H9 (cell line): Measurements from ENCODE around the gene MYO5B. TPM values are rescaled to one million over a fixed set of nuclear protein-coding genes. Genes with fewer than 3 reads are reported as not detected.

Source experiments
- DNase-seq: peaks from one replicate; pipeline ENCODE4 v3.0.0-alpha.2; 2017
- H2AFZ ChIP-seq: one replicate; pipeline ENCODE4 v1.6.1; 2013; ENCODE audit warnings: mild to moderate bottlenecking, low read length, control low read depth, moderate library complexity
- H2AK5ac ChIP-seq: 2 replicates; pipeline ENCODE4 v1.6.1; 2013; ENCODE audit warnings: low read length, control low read depth, mixed read lengths; ENCODE audit not compliant: insufficient read length
- H2BK120ac ChIP-seq: one replicate; pipeline ENCODE4 v1.6.1; 2013; ENCODE audit warnings: low read depth, mild to moderate bottlenecking, low read length, control low read depth, inconsistent platforms; ENCODE audit not compliant: poor library complexity, severe bottlenecking
- H2BK12ac ChIP-seq: 2 replicates; pipeline ENCODE4 v1.6.1; 2013; ENCODE audit warnings: low read length, control low read depth, mixed read lengths, low read depth; ENCODE audit not compliant: insufficient read length
- H2BK15ac ChIP-seq: 2 replicates; pipeline ENCODE4 v1.6.1; 2013; ENCODE audit warnings: low read depth, low read length, control low read depth
- H2BK20ac ChIP-seq: one replicate; pipeline ENCODE4 v1.6.1; 2013; ENCODE audit warnings: low read depth, mild to moderate bottlenecking, low read length, control low read depth, inconsistent platforms; ENCODE audit not compliant: poor library complexity, severe bottlenecking
- H2BK5ac ChIP-seq: 2 replicates; pipeline ENCODE4 v1.6.1; 2013; ENCODE audit warnings: low read length, control low read depth, mixed read lengths; ENCODE audit not compliant: insufficient read length
- H3K14ac ChIP-seq: 2 replicates; pipeline ENCODE4 v1.6.1; 2013; ENCODE audit warnings: low read length, control low read depth; ENCODE audit not compliant: insufficient read depth
- H3K18ac ChIP-seq: 2 replicates; pipeline ENCODE4 v1.6.1; 2013; ENCODE audit warnings: low read depth, mild to moderate bottlenecking, mixed read lengths, low read length, control low read depth; ENCODE audit not compliant: insufficient read length
- H3K23ac ChIP-seq: 2 replicates; pipeline ENCODE4 v1.6.1; 2013; ENCODE audit warnings: low read length, control low read depth, mixed read lengths, low read depth; ENCODE audit not compliant: insufficient read length
- H3K23me2 ChIP-seq: 2 replicates; pipeline ENCODE4 v1.6.1; 2013; ENCODE audit warnings: low read depth, mild to moderate bottlenecking, mixed read lengths, low read length, control low read depth; ENCODE audit not compliant: insufficient read length, poor library complexity, severe bottlenecking
- H3K27ac ChIP-seq: 2 replicates; pipeline ENCODE4 v1.5.1; 2013; ENCODE audit warnings: low read length, control low read depth, mixed read lengths, low read depth; ENCODE audit not compliant: insufficient read length
- H3K27me3 ChIP-seq: 2 replicates; pipeline ENCODE4 v1.6.1; 2013; ENCODE audit warnings: low read length, control low read depth, inconsistent platforms; ENCODE audit not compliant: insufficient read depth
- H3K4ac ChIP-seq: 2 replicates; pipeline ENCODE4 v1.6.1; 2013; ENCODE audit warnings: low read depth, mild to moderate bottlenecking, control low read depth, inconsistent platforms, low read length, moderate library complexity
- H3K4me1 ChIP-seq: 2 replicates; pipeline ENCODE4 v1.6.1; 2013; ENCODE audit warnings: low read length, control low read depth, inconsistent platforms; ENCODE audit not compliant: insufficient read depth
- H3K4me2 ChIP-seq: 2 replicates; pipeline ENCODE4 v1.6.1; 2013; ENCODE audit warnings: low read length, control low read depth, mixed read lengths; ENCODE audit not compliant: insufficient read length, insufficient read depth
- H3K56ac ChIP-seq: 2 replicates; pipeline ENCODE4 v1.6.1; 2013; ENCODE audit warnings: low read depth, mild to moderate bottlenecking, mixed read lengths, low read length, control low read depth; ENCODE audit not compliant: insufficient read length
- H3K79me1 ChIP-seq: 2 replicates; pipeline ENCODE4 v1.6.1; 2013; ENCODE audit warnings: low read depth, mild to moderate bottlenecking, moderate library complexity, low read length, control low read depth, inconsistent platforms; ENCODE audit not compliant: insufficient read depth, poor library complexity, severe bottlenecking
- H3K79me2 ChIP-seq: 2 replicates; pipeline ENCODE4 v1.6.1; 2013; ENCODE audit warnings: low read length, control low read depth, inconsistent platforms; ENCODE audit not compliant: insufficient read depth
- H3K9ac ChIP-seq: 2 replicates; pipeline ENCODE4 v1.6.1; 2013; ENCODE audit warnings: low read length, control low read depth, mixed read lengths; ENCODE audit not compliant: insufficient read length; ENCODE audit errors: extremely low read depth
- H3K9me3 ChIP-seq: one replicate; pipeline ENCODE4 v1.6.1; 2013; ENCODE audit warnings: low read depth, low read length, inconsistent platforms; ENCODE audit not compliant: control insufficient read depth
- H3T11ph ChIP-seq: one replicate; pipeline ENCODE4 v1.6.1; 2013; ENCODE audit warnings: mild to moderate bottlenecking, low read length, control low read depth, inconsistent platforms
- H4K20me1 ChIP-seq: one replicate; pipeline ENCODE4 v1.6.1; 2013; ENCODE audit not compliant: control insufficient read depth, insufficient read length, insufficient read depth
- H4K5ac ChIP-seq: 2 replicates; pipeline ENCODE4 v1.6.1; 2013; ENCODE audit warnings: low read depth, mild to moderate bottlenecking, mixed read lengths, low read length, control low read depth; ENCODE audit not compliant: insufficient read length
- H4K8ac ChIP-seq: replicated peaks from 2 replicates; pipeline ENCODE4 v1.6.1; 2013; ENCODE audit warnings: low read length, control low read depth, mixed read lengths, low read depth; ENCODE audit not compliant: insufficient read length
- H4K91ac ChIP-seq: 2 replicates; pipeline ENCODE4 v1.6.1; 2013; ENCODE audit warnings: low read depth, mild to moderate bottlenecking, moderate library complexity, mixed read lengths, low read length, control low read depth; ENCODE audit not compliant: insufficient read length
- H3K27ac Mint-ChIP-seq, 3 experiments: 2 replicates in 2 of 3; 3 replicates in 1 of 3; pipeline ENCODE4 v1.8.0; 2020 to 2021; ENCODE audit warnings: mixed read lengths in 3 of 3, mild to moderate bottlenecking in 1 of 3, moderate library complexity in 1 of 3
- H3K27me3 Mint-ChIP-seq: 2 replicates; pipeline ENCODE4 v1.8.0; 2021; ENCODE audit warnings: low read depth, mild to moderate bottlenecking, moderate library complexity, mixed read lengths
- H3K36me3 Mint-ChIP-seq, 3 experiments: 2 replicates in 2 of 3; 3 replicates in 1 of 3; pipeline ENCODE4 v1.8.0; 2020 to 2021; ENCODE audit warnings: low read depth in 3 of 3, mixed read lengths in 3 of 3; ENCODE audit not compliant: insufficient read depth in 1 of 3
- H3K4me1 Mint-ChIP-seq, 2 experiments: 2 replicates each; pipeline ENCODE4 v1.8.0; 2020; ENCODE audit warnings: mixed read lengths in 2 of 2
- H3K4me3 Mint-ChIP-seq, 2 experiments: 2 replicates in 1 of 2; 3 replicates in 1 of 2; pipeline ENCODE4 v1.8.0; 2020 to 2021; ENCODE audit warnings: mild to moderate bottlenecking in 2 of 2, mixed read lengths in 2 of 2, moderate library complexity in 1 of 2
- H3K9me3 Mint-ChIP-seq, 2 experiments: 2 replicates in 1 of 2; 3 replicates in 1 of 2; pipeline ENCODE4 v1.8.0; 2020; ENCODE audit warnings: mild to moderate bottlenecking in 2 of 2, mixed read lengths in 2 of 2, moderate library complexity in 1 of 2
- CTCF ChIP-seq: fragments of 200-600 bp; sonication (generic); conservative IDR thresholded peaks from 3 replicates; pipeline ENCODE4 v1.8.0; 2021; ENCODE audit warnings: antibody characterized with exemption, mild to moderate bottlenecking
- WGBS: extraction: QIAGEN DNeasy Blood & Tissue Kit; methylation state at CpG from one replicate; pipeline ENCODE4 v1.1.7; 2013; ENCODE audit warnings: missing lambda C conversion rate, low lambda C conversion rate, mixed read lengths; ENCODE audit not compliant: insufficient read length; ENCODE audit errors: extremely low coverage; 5-methylcytosine and 5-hydroxymethylcytosine counted together
- total RNA-seq: library from RNA; stranded (reverse); gene quantifications from 2 replicates; pipeline ENCODE4 v1.2.1, GENCODE V29; 2021

The MYO5B gene
- total RNA-seq, 1 experiment from 2014 or later: 9.3 TPM

- no peak overlapping the region for H3K4ac ChIP-seq
- no peaks in the 10 kb centered on the region for H3K36me3 Mint-ChIP-seq
- TF ChIP-seq CTCF: no peak
Observed at GRCh38 chr18:50135903-50136302, 59.0 kb downstream of the MYO5B start.

More at GRCh38 chr18:50135903-50136302, 59.0 kb downstream of the MYO5B start:
- Histone ChIP-seq H3K14ac (no peak overlapping the region), H3K9me3 (no peaks in the 10 kb centered on the region), H3K79me1 (no peaks in the 10 kb centered on the region), H3K27me3 (no peaks in the 10 kb centered on the region), H3K23ac (no peak overlapping the region), H3K27ac (no peak overlapping the region), H3K4me2 (no peak overlapping the region), H3K4me1 (no peaks in the 10 kb centered on the region; the same call in 1 of the 2 replicates), H4K5ac (no peak overlapping the region), H3K79me2 (no peaks in the 10 kb centered on the region), H2BK120ac (no peak overlapping the region), H2AFZ (no peak overlapping the region), H3K23me2 (no peaks in the 10 kb centered on the region), H3K9ac (no peak overlapping the region), H4K91ac (no peak overlapping the region), H3K56ac (no peak overlapping the region), H3T11ph (no peak overlapping the region), H2BK15ac (no peak overlapping the region), H4K8ac (no peak overlapping the region), H2AK5ac (no peak overlapping the region), H3K18ac (no peak overlapping the region), H2BK5ac (no peak overlapping the region), H4K20me1 (no peaks in the 10 kb centered on the region), H2BK12ac (no peak overlapping the region), H2BK20ac (no peak overlapping the region)
- 0 out of 2 replicates have a peak, but pooled peaks cover 2% of the 10 kb centered on the region for H3K27me3 Mint-ChIP-seq
- no peak overlapping the region for H3K4me3 Mint-ChIP-seq
- peaks cover 11% of the 10 kb centered on the region in 2 experiments for H3K4me1 Mint-ChIP-seq
- H3K27ac Mint-ChIP-seq: no peak overlapping the region
- DNase-seq: no peak
- no peaks in the 10 kb centered on the region for H3K9me3 Mint-ChIP-seq
- no CpG with 5 or more reads among the region's 9 CpGs for WGBS
